Suprapubic skin (tissue), 4 donors: ENCODE data around the gene ADAMTS16. TPM values are rescaled to one million over a fixed set of nuclear protein-coding genes. Genes with fewer than 3 reads are reported as not detected.

Experiments used
- DNase-seq, 2 donors: peaks; one replicate each; pipeline ENCODE4 v3.0.0-alpha.2; 2019; ENCODE audit warnings: low spot score in 2 of 2
- H3K27ac ChIP-seq: fragments of 200-600 bp; sonication (generic); one replicate; pipeline ENCODE4 v1.5.1; 2019
- H3K27me3 ChIP-seq: fragments of 200-600 bp; sonication (generic); one replicate; pipeline ENCODE4 v1.5.1; 2019
- H3K36me3 ChIP-seq: fragments of 200-600 bp; sonication (generic); one replicate; pipeline ENCODE4 v1.5.1; 2019
- H3K4me1 ChIP-seq: fragments of 200-600 bp; sonication (generic); one replicate; pipeline ENCODE4 v1.5.1; 2019
- H3K4me3 ChIP-seq: fragments of 200-600 bp; sonication (generic); one replicate; pipeline ENCODE4 v1.5.1; 2019; ENCODE audit warnings: mild to moderate bottlenecking
- H3K9me3 ChIP-seq: fragments of 200-600 bp; sonication (generic); one replicate; pipeline ENCODE4 v1.5.1; 2019
- EP300 ChIP-seq: sonication (generic); formaldehyde crosslinking; IDR thresholded peaks from one replicate; pipeline ENCODE4 v1.6.1; 2017; ENCODE audit warnings: antibody characterized with exemption
- POLR2A ChIP-seq, 2 donors: fragments of 450-650 bp; IDR thresholded peaks; one replicate each; pipeline ENCODE4 v1.6.1; 2017; ENCODE audit warnings: antibody characterized with exemption in 2 of 2, mild to moderate bottlenecking in 2 of 2, moderate library complexity in 2 of 2
- POLR2AphosphoS5 ChIP-seq, 3 donors: sonication (generic); formaldehyde crosslinking; IDR thresholded peaks; one replicate each; pipeline ENCODE4 v1.6.1; 2017; ENCODE audit warnings: antibody characterized with exemption in 3 of 3
- WGBS: methylation state at CpG from one replicate; pipeline ENCODE4 v1.1.5; 2018; 5-methylcytosine and 5-hydroxymethylcytosine counted together
- total RNA-seq, 4 donors: library from RNA; depleted of rRNA; stranded (reverse); fragments of >200 nt; gene quantifications; one replicate each; pipeline ENCODE4 v1.1.0, GENCODE V29; 2016
- TF ChIP-seq, protein P1 (sequence below), 2 donors: fragments of 200-600 bp in 1 of 2; fragments of 450-650 bp in 1 of 2; sonication (generic) in 1 of 2; IDR thresholded peaks; one replicate each; pipeline ENCODE4 v1.5.1; 2016 to 2019; ENCODE audit warnings: antibody characterized with exemption in 2 of 2, mild to moderate bottlenecking in 1 of 2, moderate library complexity in 1 of 2

Gene ADAMTS16
- total RNA-seq, 4 donors from 2014 or later: 0.10 to 0.64 TPM; not detected in 2

DNA sequence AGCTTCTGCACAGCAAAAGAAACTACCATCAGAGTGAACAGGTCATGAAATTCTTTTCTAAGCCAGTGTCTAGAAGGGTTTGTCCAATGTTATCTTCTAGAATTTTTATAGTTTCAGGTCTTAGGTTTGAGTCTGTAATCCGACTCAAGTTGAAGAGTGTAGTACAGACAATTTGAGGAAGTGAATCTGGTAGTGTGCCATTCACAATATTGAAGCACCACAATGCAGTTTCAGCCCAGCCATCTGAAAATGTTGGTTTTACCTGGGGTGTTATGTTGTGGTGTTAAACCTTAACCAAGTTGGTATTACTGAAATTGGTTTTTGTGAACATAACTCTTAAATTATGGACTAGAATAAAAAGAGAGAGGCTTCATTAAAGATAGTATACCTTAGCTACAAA lies 77.2 kb downstream of the ADAMTS16 start:
- DNase-seq: no peak
- no peaks in the 10 kb centered on the region for H3K4me1 ChIP-seq
- H3K27me3 ChIP-seq: no peaks in the 10 kb centered on the region
- H3K27ac ChIP-seq: no peak overlapping the region
- no peak overlapping the region for H3K4me3 ChIP-seq
- no peaks in the 10 kb centered on the region for H3K9me3 ChIP-seq
- TF ChIP-seq POLR2AphosphoS5 (IDR thresholded peaks at IDR 0.05) (no peak), POLR2A (IDR thresholded peaks at IDR 0.05) (no peak), EP300 (no peak)
- TF ChIP-seq, protein P1, sequence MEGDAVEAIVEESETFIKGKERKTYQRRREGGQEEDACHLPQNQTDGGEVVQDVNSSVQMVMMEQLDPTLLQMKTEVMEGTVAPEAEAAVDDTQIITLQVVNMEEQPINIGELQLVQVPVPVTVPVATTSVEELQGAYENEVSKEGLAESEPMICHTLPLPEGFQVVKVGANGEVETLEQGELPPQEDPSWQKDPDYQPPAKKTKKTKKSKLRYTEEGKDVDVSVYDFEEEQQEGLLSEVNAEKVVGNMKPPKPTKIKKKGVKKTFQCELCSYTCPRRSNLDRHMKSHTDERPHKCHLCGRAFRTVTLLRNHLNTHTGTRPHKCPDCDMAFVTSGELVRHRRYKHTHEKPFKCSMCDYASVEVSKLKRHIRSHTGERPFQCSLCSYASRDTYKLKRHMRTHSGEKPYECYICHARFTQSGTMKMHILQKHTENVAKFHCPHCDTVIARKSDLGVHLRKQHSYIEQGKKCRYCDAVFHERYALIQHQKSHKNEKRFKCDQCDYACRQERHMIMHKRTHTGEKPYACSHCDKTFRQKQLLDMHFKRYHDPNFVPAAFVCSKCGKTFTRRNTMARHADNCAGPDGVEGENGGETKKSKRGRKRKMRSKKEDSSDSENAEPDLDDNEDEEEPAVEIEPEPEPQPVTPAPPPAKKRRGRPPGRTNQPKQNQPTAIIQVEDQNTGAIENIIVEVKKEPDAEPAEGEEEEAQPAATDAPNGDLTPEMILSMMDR (IDR thresholded peaks at IDR 0.05): no peak
- H3K36me3 ChIP-seq: no peaks in the 10 kb centered on the region
- 68% methylated on average over 1 of the region's 1 CpG for WGBS

DNA sequence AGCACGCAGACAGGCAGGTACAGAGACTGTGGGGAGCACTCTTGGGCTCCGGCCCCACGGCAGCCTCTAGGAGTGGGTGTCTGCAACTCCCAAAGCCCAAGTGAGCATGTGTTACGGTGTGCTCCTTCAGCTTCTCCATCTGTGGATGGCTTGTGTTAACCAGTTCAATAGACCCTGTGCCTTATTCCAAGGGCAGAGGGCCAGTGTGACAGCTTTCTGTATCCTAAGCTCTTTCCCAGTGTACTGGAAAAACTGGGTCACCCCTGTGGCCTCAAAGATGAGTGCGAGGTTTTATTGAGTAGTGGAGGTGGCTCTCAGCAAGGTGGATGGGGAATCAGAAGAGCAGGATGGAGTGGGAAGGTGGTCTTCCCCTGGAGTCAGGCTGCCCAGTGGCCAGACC lies 78.3 kb downstream of the ADAMTS16 start:
- no peak overlapping the region for H3K27ac ChIP-seq
- H3K36me3 ChIP-seq: no peaks in the 10 kb centered on the region
- WGBS: 91% methylated on average over 5 of the region's 5 CpGs
- no peak for TF ChIP-seq POLR2A (IDR thresholded peaks at IDR 0.05)
- TF ChIP-seq EP300: no peak
- no peak for TF ChIP-seq POLR2AphosphoS5 (IDR thresholded peaks at IDR 0.05)
- TF ChIP-seq, protein P1 (IDR thresholded peaks at IDR 0.05): no peak
- no peaks in the 10 kb centered on the region for H3K4me1 ChIP-seq
- no peak for DNase-seq
- H3K27me3 ChIP-seq: no peaks in the 10 kb centered on the region
- no peak overlapping the region for H3K4me3 ChIP-seq
- H3K9me3 ChIP-seq: no peaks in the 10 kb centered on the region

DNA sequence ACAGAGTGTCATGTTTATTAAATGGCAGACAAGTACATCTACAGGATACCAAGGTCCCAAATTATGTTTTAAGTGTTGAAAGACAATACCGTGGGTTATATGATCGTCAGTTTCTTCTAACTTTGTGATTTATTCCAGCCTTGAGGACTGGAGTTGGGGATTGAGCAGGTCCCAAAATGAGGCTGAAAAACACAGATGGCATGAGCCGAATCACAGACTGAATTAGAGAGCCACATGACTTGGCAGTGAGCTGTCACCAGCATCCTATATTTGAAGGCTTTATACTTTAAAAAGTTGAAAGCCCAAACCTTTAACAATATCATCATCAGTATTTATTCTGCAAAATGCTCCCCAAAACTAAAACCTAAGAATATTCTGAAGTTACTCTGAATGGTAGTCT lies 79.4 kb downstream of the ADAMTS16 start:
- H3K36me3 ChIP-seq: no peaks in the 10 kb centered on the region
- no peak for DNase-seq
- H3K4me3 ChIP-seq: no peak overlapping the region
- H3K27me3 ChIP-seq: no peaks in the 10 kb centered on the region
- H3K27ac ChIP-seq: no peak overlapping the region
- TF ChIP-seq EP300 (no peak), POLR2AphosphoS5 (IDR thresholded peaks at IDR 0.05) (no peak)
- H3K4me1 ChIP-seq: no peaks in the 10 kb centered on the region
- no peaks in the 10 kb centered on the region for H3K9me3 ChIP-seq
- WGBS: 80% methylated on average over 3 of the region's 3 CpGs

DNA sequence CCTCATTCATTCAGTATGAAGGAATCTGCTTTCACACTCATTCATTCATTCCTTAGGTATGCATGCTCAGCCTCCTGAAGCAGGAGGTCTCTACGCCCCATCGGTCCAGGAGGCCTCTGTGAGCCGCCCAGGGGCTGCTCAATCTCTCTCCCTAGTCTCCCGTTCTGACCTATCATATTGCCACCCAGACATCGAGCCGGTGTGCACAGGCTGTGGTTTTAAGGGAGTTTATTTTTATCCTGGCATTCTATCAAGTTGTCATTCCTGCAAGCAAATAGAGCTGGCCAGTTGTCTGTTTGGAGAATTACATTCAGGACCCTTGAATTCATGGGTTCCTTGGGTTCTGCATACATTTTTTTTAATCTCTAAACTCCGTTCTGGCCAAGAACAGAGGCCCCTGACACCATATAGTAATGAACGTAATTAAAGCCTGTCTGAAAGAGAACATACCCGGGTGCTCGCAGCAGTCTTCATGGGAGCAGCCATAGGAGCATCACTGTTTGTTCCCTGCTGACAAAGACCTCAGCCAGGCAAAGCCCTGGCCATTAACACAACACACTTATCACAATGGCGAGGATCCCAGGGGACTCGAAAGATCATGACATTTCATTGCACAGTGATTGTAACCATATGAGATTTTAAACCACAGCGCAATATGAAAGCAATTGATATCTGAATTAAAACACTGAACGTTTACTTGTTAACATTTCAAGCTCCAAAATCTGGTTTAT lies 80.9 kb downstream of the ADAMTS16 start:
- no peak overlapping the region for H3K27ac ChIP-seq
- H3K4me3 ChIP-seq: no peak overlapping the region
- no peaks in the 10 kb centered on the region for H3K36me3 ChIP-seq
- H3K4me1 ChIP-seq: no peaks in the 10 kb centered on the region
- no peaks in the 10 kb centered on the region for H3K27me3 ChIP-seq
- WGBS: 69% methylated on average over 14 of the region's 14 CpGs
- TF ChIP-seq EP300 (no peak), POLR2AphosphoS5 (IDR thresholded peaks at IDR 0.05) (no peak), POLR2A (IDR thresholded peaks at IDR 0.05) (no peak)
- TF ChIP-seq, protein P1 (IDR thresholded peaks at IDR 0.05): no peak
- H3K9me3 ChIP-seq: no peaks in the 10 kb centered on the region
- no peak for DNase-seq

DNA sequence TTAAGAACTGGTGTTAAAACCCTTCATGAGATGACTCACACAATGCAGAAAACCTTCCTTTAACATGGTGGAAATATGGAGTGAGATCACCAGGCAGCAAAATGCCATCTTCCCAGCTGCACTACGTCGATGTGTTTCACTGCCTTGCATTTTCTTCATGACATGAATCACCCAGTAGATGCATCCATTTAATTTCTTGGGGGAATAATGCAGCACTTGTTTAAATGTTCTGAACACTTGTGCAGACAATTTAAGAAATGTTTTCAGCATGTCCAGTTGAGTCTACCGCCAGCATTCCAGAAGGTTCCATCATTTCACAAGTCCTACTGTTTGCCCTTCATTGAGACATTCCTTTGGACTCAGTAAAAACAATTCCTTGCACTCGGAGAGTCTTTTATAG lies 81.6 kb downstream of the ADAMTS16 start:
- DNase-seq: no peak
- Histone ChIP-seq H3K27me3 (no peaks in the 10 kb centered on the region), H3K4me1 (no peaks in the 10 kb centered on the region), H3K27ac (no peak overlapping the region), H3K4me3 (no peak overlapping the region), H3K36me3 (no peaks in the 10 kb centered on the region), H3K9me3 (no peaks in the 10 kb centered on the region)
- TF ChIP-seq POLR2A (IDR thresholded peaks at IDR 0.05) (no peak), POLR2AphosphoS5 (IDR thresholded peaks at IDR 0.05) (no peak), EP300 (no peak)
- TF ChIP-seq, protein P1 (IDR thresholded peaks at IDR 0.05): no peak
- 32% methylated on average over 4 of the region's 4 CpGs for WGBS
